ENCODE results near the gene PKNOX2. TPM values are rescaled to one million over a fixed set of nuclear protein-coding genes. Genes with fewer than 3 reads are reported as not detected.

The PKNOX2 gene
- total and polyA plus RNA-seq, 2 of the 4 experiments (the other 2 are of a cell fraction) = 0.72 to 2.3 TPM

- intact Hi-C loops (cut with micrococcal nuclease) (no loop called here), dilution Hi-C loops (cut with HindIII; ENCODE audit: low sequenced_read_pairs, unreplicated experiment) (no loop called here), in situ Hi-C loops (cut with MboI; ENCODE audit: low sequenced_read_pairs) (no loop called here)
- H2AFZ ChIP-seq (replicated peaks; ENCODE audit: low read length, poor library complexity) = no peak overlapping the region
- H3K23ac ChIP-seq (ENCODE audit: low read depth, low read length) = no peak overlapping the region
- peak overlapping the region; percentile 5 for H2BK120ac ChIP-seq (ENCODE audit: low read depth, low read length)
- H4K8ac ChIP-seq (ENCODE audit: low read depth in 2 of 2, low read length in 2 of 2) = no peak overlapping the region
- H4K5ac ChIP-seq (ENCODE audit: low read depth, low read length) = no peak overlapping the region
- H3K9me3 ChIP-seq (ENCODE audit: control insufficient read depth, insufficient read depth, low read length) = no peaks in the 10 kb centered on the region
- no peak overlapping the region for H2AK9ac ChIP-seq (replicated peaks; ENCODE audit: low read depth, low read length, poor library complexity)
- no peaks in the 10 kb centered on the region for H4K20me1 ChIP-seq (ENCODE audit: insufficient read depth, low read length)
- TF ChIP-seq, protein P1, sequence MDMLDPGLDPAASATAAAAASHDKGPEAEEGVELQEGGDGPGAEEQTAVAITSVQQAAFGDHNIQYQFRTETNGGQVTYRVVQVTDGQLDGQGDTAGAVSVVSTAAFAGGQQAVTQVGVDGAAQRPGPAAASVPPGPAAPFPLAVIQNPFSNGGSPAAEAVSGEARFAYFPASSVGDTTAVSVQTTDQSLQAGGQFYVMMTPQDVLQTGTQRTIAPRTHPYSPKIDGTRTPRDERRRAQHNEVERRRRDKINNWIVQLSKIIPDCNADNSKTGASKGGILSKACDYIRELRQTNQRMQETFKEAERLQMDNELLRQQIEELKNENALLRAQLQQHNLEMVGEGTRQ (IDR thresholded peaks at IDR 0.05; ENCODE audit: low read depth, low read length) = no peak
- no peak for TF ChIP-seq POLR2A (IDR thresholded peaks at IDR 0.05; ENCODE audit: low read depth, low read length)
- no peak for TF ChIP-seq BHLHE40 (IDR thresholded peaks at IDR 0.05; ENCODE audit: low read depth, low read length)
- TF ChIP-seq FOS (IDR thresholded peaks at IDR 0.05; ENCODE audit: low read depth, low read length) = no peak
- TF ChIP-seq MAZ (IDR thresholded peaks at IDR 0.05; ENCODE audit: borderline replicate concordance, low read depth, low read length) = no peak
- no peak for TF ChIP-seq RAD21 (IDR thresholded peaks at IDR 0.05; ENCODE audit: low read length)
- no peak for TF ChIP-seq RCOR1 (IDR thresholded peaks at IDR 0.05; ENCODE audit: insufficient replicate concordance, low read length)
- no peak for TF ChIP-seq RFX5 (IDR thresholded peaks at IDR 0.05; ENCODE audit: low read depth, low read length)
- no peak for TF ChIP-seq SMC3 (IDR thresholded peaks at IDR 0.05; ENCODE audit: low read depth, low read length)
- no peak for TF ChIP-seq ELK1 (IDR thresholded peaks at IDR 0.05; ENCODE audit: borderline replicate concordance, low read depth, low read length)
- no peak for TF ChIP-seq CEBPB (IDR thresholded peaks at IDR 0.05; ENCODE audit: low read depth, low read length)
- TF ChIP-seq CTCF (conservative IDR thresholded peaks at IDR 0.05; ENCODE audit: low read depth, low read length) = no peak
- no peak for TF ChIP-seq MXI1 (IDR thresholded peaks at IDR 0.05; ENCODE audit: borderline replicate concordance, low read depth, low read length)
- no peak for TF ChIP-seq CHD1 (IDR thresholded peaks at IDR 0.05; ENCODE audit: low read depth, low read length)
- TF ChIP-seq MAFK (IDR thresholded peaks at IDR 0.05; ENCODE audit: low read depth, low read length) = no peak
- TF ChIP-seq NFE2L2 (IDR thresholded peaks at IDR 0.05; ENCODE audit: low read depth, low read length) = no peak
- no peak overlapping the region for H2BK5ac ChIP-seq (ENCODE audit: low read depth, low read length, poor library complexity, severe bottlenecking)
- no peak overlapping the region for H3K4ac ChIP-seq (ENCODE audit: low read depth, low read length)
- no TSS peak for BruUV-seq (replicated peaks)
- H3K18ac ChIP-seq (ENCODE audit: low read depth, low read length) = no peak overlapping the region
- ChIA-PET CTCF (no interaction called here), POLR2A (ENCODE audit: unreplicated experiment) (no interaction called here)
- ATAC-seq (ENCODE audit: low read depth) (no peak), DNase-seq (no peak)
- H3K14ac ChIP-seq (replicated peaks; ENCODE audit: low read depth, low read length) = no peak overlapping the region
- no peak overlapping the region for H2BK15ac ChIP-seq (ENCODE audit: low read depth, low read length)
- peaks cover 10% of the 10 kb centered on the region for H3K4me1 ChIP-seq (ENCODE audit: control insufficient read depth, insufficient read depth, low read length)
- no peak overlapping the region for H3K27ac ChIP-seq (ENCODE audit: insufficient read depth, low read length)
- peaks cover 2% of the 10 kb centered on the region; the same call in 1 of the 2 replicates for H3K36me3 ChIP-seq (ENCODE audit: control insufficient read depth, insufficient read depth, low read length)
- no peak overlapping the region for H3K56ac ChIP-seq (ENCODE audit: extremely low read depth, insufficient read depth, low read length)
- H3K27me3 ChIP-seq (ENCODE audit: control insufficient read depth, insufficient read depth, low read length) = no peaks in the 10 kb centered on the region
- H3K79me1 ChIP-seq (ENCODE audit: low read depth in 1 of 2, low read length in 2 of 2) = no peaks in the 10 kb centered on the region
- no peak overlapping the region for H3K9ac ChIP-seq (ENCODE audit: low read depth, low read length)
- WGBS, 2 experiments (ENCODE audit: extremely low coverage in 2 of 2, insufficient read length in 1 of 2) = 100% methylated on average over 2 of the region's 2 CpGs; no CpG with 5 or more reads in 1 of the 2 experiments
- peak overlapping the region; percentile 21; the same call in 1 of the 2 replicates for H2AK5ac ChIP-seq (ENCODE audit: low read depth, low read length)
- H3K9me1 ChIP-seq (ENCODE audit: insufficient read depth, low read length) = no peaks in the 10 kb centered on the region
- no peak overlapping the region for H3K4me3 ChIP-seq (ENCODE audit: insufficient read depth, low read depth, low read length)
- H2BK20ac ChIP-seq (ENCODE audit: low read depth, low read length) = no peak overlapping the region; the same call in 1 of the 2 replicates
- peak overlapping the region; percentile 22; the same call in 1 of the 2 replicates for H4K91ac ChIP-seq (ENCODE audit: insufficient read depth, low read depth, low read length)
- H3K4me2 ChIP-seq (ENCODE audit: low read depth, low read length) = no peak overlapping the region
Measured at GRCh38 chr11:125394296-125394695, 229.7 kb downstream of the PKNOX2 start.

Measured in IMR-90 (cell line).